Measurements from ENCODE around the gene LGALSL. TPM values are rescaled to one million over a fixed set of nuclear protein-coding genes. Genes with fewer than 3 reads are reported as not detected.

Gene LGALSL
- total RNA-seq, 2 experiments from 2014 or later, result 3.2 to 4.5 TPM

DNA sequence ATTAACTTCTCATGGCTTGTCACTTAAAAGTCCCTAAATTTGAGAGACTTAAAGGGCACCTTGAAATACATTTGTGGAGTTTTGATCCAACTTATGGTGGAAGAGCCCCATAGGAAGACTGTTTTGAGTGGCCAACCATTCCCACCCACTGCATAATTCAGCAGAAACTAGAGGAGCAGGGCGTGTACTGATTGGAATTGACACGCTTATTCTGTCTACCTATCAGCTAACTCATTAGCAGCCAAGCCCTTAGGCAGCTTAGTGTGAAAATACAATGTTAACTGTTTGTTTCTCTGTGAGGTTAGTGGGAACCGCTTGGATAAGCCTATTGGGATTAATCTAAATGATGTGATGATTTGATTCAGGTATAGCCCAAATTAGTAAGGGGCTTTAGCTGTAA lies 6.4 kb downstream of the LGALSL start:
- TF ChIP-seq EZH2phosphoT487 (IDR thresholded peaks at IDR 0.05; ENCODE audit: borderline replicate concordance, low read depth, low read length) (no peak), CTCF (conservative IDR thresholded peaks at IDR 0.05; ENCODE audit: low read length) (no peak)
- Histone ChIP-seq H3K4me1 (ENCODE audit: insufficient read depth, low read length, poor library complexity, severe bottlenecking) (peaks cover 2% of the 10 kb centered on the region), H3K9me2 (ENCODE audit: insufficient read depth, low read length) (no peaks in the 10 kb centered on the region), H4K20me1 (ENCODE audit: insufficient read depth, low read length) (no peaks in the 10 kb centered on the region), H3K4me2 (ENCODE audit: low read length) (no peak overlapping the region), H2AFZ (ENCODE audit: low read length) (no peak overlapping the region), H3K27ac (ENCODE audit: low read depth, low read length, poor library complexity, severe bottlenecking) (no peak overlapping the region), H3K9me3 (ENCODE audit: low read length) (no peaks in the 10 kb centered on the region), H3K79me2 (ENCODE audit: insufficient read depth, low read depth, low read length) (no peaks in the 10 kb centered on the region), H3K4me3 (ENCODE audit: low read depth, low read length, poor library complexity, severe bottlenecking) (no peak overlapping the region), H3K36me3 (ENCODE audit: insufficient read depth, low read length) (no peaks in the 10 kb centered on the region)
- intact Hi-C loops (cut with micrococcal nuclease; ENCODE audit: unreplicated experiment), result no loop called here
- CTCF ChIA-PET (ENCODE audit: unreplicated experiment), result no interaction called here
- BruUV-seq (replicated peaks), result no TSS peak
- no peak for DNase-seq (ENCODE audit: low spot score)
- POLR2A ChIA-PET, result interaction anchor here (0.7 kb wide), 1 partner anchor 201 kb away, joined by 6 read pairs; no protein-coding TSS in a partner anchor

- TF ChIP-seq EZH2phosphoT487 (IDR thresholded peaks at IDR 0.05; ENCODE audit: borderline replicate concordance, low read depth, low read length) (no peak), CTCF (conservative IDR thresholded peaks at IDR 0.05; ENCODE audit: low read length) (no peak)
- H3K9me2 ChIP-seq (ENCODE audit: insufficient read depth, low read length), result no peaks in the 10 kb centered on the region
- H3K27ac ChIP-seq (ENCODE audit: low read depth, low read length, poor library complexity, severe bottlenecking), result no peak overlapping the region
- H3K4me2 ChIP-seq (ENCODE audit: low read length), result no peak overlapping the region
- no peaks in the 10 kb centered on the region for H3K4me1 ChIP-seq (ENCODE audit: insufficient read depth, low read length, poor library complexity, severe bottlenecking)
- intact Hi-C loops (cut with micrococcal nuclease; ENCODE audit: unreplicated experiment), result no loop called here
- DNase-seq (ENCODE audit: low spot score), result no peak
- H4K20me1 ChIP-seq (ENCODE audit: insufficient read depth, low read length), result no peaks in the 10 kb centered on the region
- H2AFZ ChIP-seq (ENCODE audit: low read length), result no peak overlapping the region
- ChIA-PET CTCF (ENCODE audit: unreplicated experiment) (interaction anchor here (0.6 kb wide), 1 partner anchor 418 kb away, joined by 3 read pairs; no protein-coding TSS in a partner anchor), POLR2A (no interaction called here)
- no peak overlapping the region for H3K4me3 ChIP-seq (ENCODE audit: low read depth, low read length, poor library complexity, severe bottlenecking)
- H3K36me3 ChIP-seq (ENCODE audit: insufficient read depth, low read length), result no peaks in the 10 kb centered on the region
- H3K9me3 ChIP-seq (ENCODE audit: low read length), result no peaks in the 10 kb centered on the region
- H3K79me2 ChIP-seq (ENCODE audit: insufficient read depth, low read depth, low read length), result no peaks in the 10 kb centered on the region
- BruUV-seq (replicated peaks), result no TSS peak
Observed at GRCh38 chr2:64461271-64462058, 7.5 kb downstream of the LGALSL start.

- H3K27ac ChIP-seq (ENCODE audit: low read depth, low read length, poor library complexity, severe bottlenecking), result no peak overlapping the region
- ChIA-PET CTCF (ENCODE audit: unreplicated experiment) (interaction anchor here (0.6 kb wide), 2 partner anchors 11 to 419 kb away, joined by 3 to 4 read pairs; no protein-coding TSS in a partner anchor), POLR2A (no interaction called here)
- no peak overlapping the region for H2AFZ ChIP-seq (ENCODE audit: low read length)
- no TSS peak for BruUV-seq (replicated peaks)
- TF ChIP-seq EZH2phosphoT487 (IDR thresholded peaks at IDR 0.05; ENCODE audit: borderline replicate concordance, low read depth, low read length), result no peak
- TF ChIP-seq CTCF (conservative IDR thresholded peaks at IDR 0.05; ENCODE audit: low read length), result no peak
- H3K36me3 ChIP-seq (ENCODE audit: insufficient read depth, low read length), result no peaks in the 10 kb centered on the region
- DNase-seq (ENCODE audit: low spot score), result no peak
- H3K4me3 ChIP-seq (ENCODE audit: low read depth, low read length, poor library complexity, severe bottlenecking), result no peak overlapping the region
- no peaks in the 10 kb centered on the region for H3K9me2 ChIP-seq (ENCODE audit: insufficient read depth, low read length)
- intact Hi-C loops (cut with micrococcal nuclease; ENCODE audit: unreplicated experiment), result no loop called here
- H3K4me1 ChIP-seq (ENCODE audit: insufficient read depth, low read length, poor library complexity, severe bottlenecking), result no peaks in the 10 kb centered on the region
- no peaks in the 10 kb centered on the region for H3K79me2 ChIP-seq (ENCODE audit: insufficient read depth, low read depth, low read length)
- H3K4me2 ChIP-seq (ENCODE audit: low read length), result no peak overlapping the region
- no peaks in the 10 kb centered on the region for H4K20me1 ChIP-seq (ENCODE audit: insufficient read depth, low read length)
- no peaks in the 10 kb centered on the region for H3K9me3 ChIP-seq (ENCODE audit: low read length)
Observed at GRCh38 chr2:64462171-64462570, 8.2 kb downstream of the LGALSL start.

Measured in OCI-LY7 (cell line).